Mononuclear cell (primary cell): ENCODE measurements around the gene CD180. TPM values are rescaled to one million over a fixed set of nuclear protein-coding genes. Genes with fewer than 3 reads are reported as not detected.

Source experiments
- H3K27me3 ChIP-seq: 2 replicates; pipeline ENCODE4 v1.6.0; 2011; ENCODE audit warnings: low read length, control low read depth; ENCODE audit not compliant: insufficient read depth
- H3K4me1 ChIP-seq: 2 replicates; pipeline ENCODE4 v1.5.1; 2011; ENCODE audit warnings: mild to moderate bottlenecking, low read length, control low read depth; ENCODE audit not compliant: insufficient read depth
- H3K4me3 ChIP-seq: 2 replicates; pipeline ENCODE4 v1.5.1; 2011; ENCODE audit warnings: mild to moderate bottlenecking, low read length, moderate library complexity
- H3K9me3 ChIP-seq: 2 replicates; pipeline ENCODE4 v1.5.1; 2011; ENCODE audit warnings: low read depth, mild to moderate bottlenecking, control low read depth, low read length
- total RNA-seq: library from RNA; depleted of rRNA; stranded (reverse); fragments of >200 nt; gene quantifications from one replicate; pipeline ENCODE4 v1.2.3, GENCODE V29; 2012

The CD180 gene
- total RNA-seq, 1 donor, result 2.3 TPM

DNA sequence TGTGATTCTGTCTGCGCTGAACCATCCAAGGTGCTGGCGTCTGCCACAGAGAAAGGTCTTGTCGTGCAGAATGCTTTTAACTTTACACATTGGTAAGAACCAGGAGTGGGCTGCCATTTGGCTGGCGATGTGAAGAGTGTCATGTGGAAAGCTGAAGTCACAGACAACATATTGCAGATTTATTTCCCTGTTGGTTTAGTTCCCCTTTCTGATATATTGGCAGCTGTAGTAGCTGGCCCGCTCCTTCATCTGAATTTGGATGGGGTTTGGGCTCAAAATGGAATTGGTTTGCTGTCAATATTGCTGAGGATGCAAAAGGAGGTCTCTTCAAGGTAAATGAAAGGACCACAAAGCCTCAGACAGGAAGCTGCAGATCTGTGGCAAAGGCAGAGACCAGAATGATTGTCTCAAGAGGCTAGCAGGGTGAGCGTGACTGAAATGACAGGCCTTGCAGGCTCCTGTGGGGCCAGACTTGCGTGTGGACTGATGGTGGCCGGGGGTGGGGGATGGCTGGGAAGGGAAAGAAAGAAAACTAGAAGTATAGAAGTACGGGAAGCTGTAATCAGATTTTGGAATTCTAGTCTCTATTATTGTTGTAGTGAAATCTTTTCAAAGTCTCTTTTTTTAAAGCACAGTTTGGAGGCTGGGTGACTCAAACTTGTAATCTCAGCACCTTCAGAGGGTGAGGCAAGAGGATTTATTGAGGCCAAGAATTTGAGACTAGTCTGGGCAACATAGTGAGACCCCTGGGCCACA is 25.1 kb upstream of the CD180 start:
- no peak overlapping the region for H3K4me3 ChIP-seq
- H3K9me3 ChIP-seq, result no peaks in the 10 kb centered on the region
- H3K4me1 ChIP-seq, result peaks cover 45% of the 10 kb centered on the region
- H3K27me3 ChIP-seq, result no peaks in the 10 kb centered on the region

DNA sequence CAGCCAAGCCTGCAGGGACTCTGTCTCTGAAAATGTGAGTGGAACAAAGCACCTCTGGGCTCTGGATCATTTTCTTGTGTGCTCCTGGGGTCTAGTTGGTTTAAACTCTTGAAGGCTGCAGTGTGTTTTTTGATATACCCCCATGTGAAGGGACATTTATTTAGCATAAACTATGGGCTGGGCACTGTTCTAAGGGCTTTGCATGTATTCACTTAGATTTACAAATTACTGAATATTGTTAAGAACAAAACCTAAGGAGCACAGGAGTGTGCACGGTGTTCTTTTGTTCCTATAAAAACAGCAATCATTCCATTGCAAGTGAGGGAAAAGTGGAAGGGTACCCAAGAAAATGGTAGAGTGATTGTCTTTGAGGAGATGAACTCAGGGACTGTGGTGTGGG is 20.0 kb upstream of the CD180 start:
- Histone ChIP-seq H3K9me3 (no peaks in the 10 kb centered on the region), H3K4me3 (no peak overlapping the region), H3K4me1 (peaks cover 48% of the 10 kb centered on the region), H3K27me3 (no peaks in the 10 kb centered on the region)

DNA sequence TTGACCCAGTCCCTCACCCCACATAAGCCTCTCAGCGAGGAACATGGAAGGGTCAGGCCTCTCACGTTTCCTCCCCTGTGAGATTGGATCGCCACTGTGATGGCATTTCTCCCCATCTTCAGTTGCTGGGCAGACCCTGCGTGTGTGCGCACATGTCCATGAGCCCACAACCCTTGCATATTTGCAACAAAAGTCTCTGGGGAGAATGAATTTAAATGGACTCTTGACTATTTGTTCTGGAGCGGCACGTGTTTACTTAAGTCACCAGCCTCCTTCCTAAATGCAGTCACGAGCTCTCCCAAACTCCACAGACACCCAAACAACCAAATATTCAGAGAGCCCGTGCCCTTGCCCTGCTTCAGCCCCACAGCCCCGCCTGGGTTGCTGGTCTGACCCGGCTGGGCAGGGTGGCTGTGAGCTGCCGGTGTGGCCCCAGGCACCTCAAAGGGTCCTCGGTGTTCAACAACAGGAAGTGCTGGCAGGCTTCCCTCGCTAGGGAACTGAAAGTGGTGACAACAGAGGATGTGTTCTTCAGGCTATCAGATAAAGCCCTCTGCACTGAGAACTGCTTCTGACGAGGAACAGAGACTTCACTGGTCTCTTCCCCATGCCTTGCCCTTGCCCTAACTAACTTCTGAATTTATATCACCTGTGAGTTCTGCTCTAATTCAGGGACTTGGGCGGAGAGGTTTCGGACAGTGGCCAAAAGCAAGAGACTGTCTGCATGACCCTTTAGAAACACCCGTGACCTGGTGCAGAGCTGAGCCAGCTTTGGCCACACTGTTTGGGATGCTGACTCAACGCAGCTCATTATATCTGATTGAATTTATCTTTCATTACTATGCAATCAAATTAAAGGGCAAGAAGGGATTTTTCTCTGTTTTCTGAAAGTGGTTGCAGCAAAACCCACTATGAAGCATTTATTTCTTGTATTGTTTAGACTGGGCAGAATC is 19.2 kb upstream of the CD180 start:
- no peaks in the 10 kb centered on the region for H3K27me3 ChIP-seq
- no peaks in the 10 kb centered on the region for H3K9me3 ChIP-seq
- H3K4me1 ChIP-seq, result peaks cover 41% of the 10 kb centered on the region
- no peak overlapping the region for H3K4me3 ChIP-seq

DNA sequence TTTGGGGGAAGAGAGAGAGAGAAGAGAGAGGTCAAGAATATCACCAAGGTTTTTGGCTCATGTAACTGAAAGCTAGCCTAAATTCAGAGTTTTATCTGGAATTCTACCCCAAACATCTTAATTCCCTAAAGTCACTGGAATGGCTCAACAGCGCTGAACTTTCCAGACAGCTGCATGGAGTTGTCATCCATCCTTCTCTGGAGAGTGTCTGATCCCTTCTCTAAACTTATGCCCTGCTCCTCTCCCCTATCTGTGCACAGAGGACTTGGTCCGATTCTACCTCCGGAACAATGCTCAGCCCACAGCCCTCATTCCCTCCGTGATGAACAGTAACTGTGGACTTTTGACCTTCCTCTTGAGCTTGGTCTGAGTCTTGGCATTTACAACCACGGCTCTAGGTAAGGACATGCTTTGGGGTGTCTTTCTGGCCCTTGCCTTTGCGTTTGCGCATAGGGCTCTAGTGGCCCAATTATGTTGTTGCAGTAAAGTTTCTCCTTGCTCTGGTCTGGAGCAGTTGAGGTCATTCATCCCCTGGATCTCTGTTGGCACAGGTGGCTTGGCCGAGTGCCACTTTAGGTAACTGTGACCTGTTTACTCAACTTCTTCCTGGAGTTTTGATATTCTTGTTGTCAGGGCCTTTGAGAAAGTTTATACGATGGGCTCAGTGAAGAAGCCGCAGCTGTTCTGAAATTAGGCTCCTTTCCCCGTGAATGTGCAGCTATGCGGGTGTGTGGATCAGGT is 18.3 kb upstream of the CD180 start:
- Histone ChIP-seq H3K9me3 (no peaks in the 10 kb centered on the region), H3K4me1 (peaks cover 40% of the 10 kb centered on the region), H3K4me3 (no peak overlapping the region), H3K27me3 (no peaks in the 10 kb centered on the region)

DNA sequence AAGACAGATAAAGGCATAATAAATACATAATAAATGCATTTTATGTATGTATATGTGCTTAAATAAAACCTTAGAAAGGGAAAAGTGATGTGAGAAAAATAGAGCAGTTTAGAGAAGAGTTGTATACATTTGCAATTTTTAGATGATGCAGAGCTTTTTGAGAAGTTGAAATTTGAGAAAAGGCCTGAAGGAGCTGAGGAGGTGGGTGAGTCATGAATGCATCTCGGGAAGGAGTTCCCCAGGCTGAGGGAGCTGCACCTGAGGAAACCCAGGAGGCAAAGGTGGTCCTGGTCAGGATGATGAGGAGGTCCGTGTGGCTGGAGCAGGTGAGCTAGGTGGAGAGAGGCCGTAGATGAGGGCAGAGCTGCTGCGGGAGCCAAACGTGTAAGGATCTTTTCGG is 17.4 kb upstream of the CD180 start:
- H3K27me3 ChIP-seq, result no peaks in the 10 kb centered on the region
- H3K4me1 ChIP-seq, result peaks cover 46% of the 10 kb centered on the region
- no peaks in the 10 kb centered on the region for H3K9me3 ChIP-seq
- H3K4me3 ChIP-seq, result no peak overlapping the region

DNA sequence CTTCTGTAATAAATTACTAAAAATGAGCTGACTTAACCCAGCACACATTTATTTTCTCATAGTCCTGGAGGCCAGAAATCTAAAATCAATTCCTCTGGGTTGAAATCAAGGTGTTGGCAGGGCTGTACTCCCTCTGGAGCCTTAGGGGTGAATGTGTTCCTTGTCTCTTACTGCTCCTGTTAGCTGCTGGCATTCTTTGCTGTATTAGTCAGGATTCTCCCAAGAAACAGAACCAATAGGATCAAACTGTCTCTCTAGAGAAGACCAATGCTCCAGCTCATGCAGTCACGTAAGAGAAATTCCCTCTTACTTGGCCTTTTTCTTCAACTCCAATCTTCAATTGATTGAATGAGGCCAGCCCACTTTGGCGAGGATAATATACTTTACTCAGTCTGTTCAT is 15.3 kb upstream of the CD180 start:
- Histone ChIP-seq H3K27me3 (no peaks in the 10 kb centered on the region), H3K9me3 (no peaks in the 10 kb centered on the region), H3K4me3 (no peak overlapping the region), H3K4me1 (peaks cover 52% of the 10 kb centered on the region)

DNA sequence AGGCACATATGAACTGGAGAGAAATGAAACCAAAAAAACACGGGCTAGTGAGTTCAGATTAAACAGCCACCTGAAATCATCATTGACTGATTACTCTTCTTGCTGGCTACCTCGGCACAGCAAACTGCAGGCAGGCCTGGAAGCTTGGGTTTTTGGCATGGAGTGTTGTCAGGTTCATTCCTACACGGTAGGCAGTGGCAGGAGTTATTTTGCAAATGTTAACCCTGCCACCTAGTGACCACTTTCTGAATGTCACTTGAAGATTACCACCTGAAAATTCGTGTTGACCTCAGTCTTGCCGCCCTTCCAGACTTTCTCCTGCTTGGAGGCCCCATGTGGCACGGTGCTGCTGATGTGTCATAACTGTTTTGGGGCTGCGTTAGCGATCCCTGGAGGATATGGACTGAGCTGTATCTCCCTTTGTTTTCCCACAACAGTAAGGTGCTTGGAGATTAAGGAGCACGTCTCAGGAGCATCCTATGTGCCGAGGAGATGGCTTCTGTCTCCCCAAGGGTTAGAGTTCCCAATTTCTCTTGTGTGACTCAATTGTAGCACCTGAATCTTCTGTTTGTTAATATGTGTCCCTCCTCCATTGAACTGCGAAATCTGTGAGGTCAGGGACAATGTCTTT is 12.7 kb upstream of the CD180 start:
- H3K4me3 ChIP-seq, result no peak overlapping the region
- peaks cover 50% of the 10 kb centered on the region for H3K4me1 ChIP-seq
- H3K27me3 ChIP-seq, result no peaks in the 10 kb centered on the region
- no peaks in the 10 kb centered on the region for H3K9me3 ChIP-seq

DNA sequence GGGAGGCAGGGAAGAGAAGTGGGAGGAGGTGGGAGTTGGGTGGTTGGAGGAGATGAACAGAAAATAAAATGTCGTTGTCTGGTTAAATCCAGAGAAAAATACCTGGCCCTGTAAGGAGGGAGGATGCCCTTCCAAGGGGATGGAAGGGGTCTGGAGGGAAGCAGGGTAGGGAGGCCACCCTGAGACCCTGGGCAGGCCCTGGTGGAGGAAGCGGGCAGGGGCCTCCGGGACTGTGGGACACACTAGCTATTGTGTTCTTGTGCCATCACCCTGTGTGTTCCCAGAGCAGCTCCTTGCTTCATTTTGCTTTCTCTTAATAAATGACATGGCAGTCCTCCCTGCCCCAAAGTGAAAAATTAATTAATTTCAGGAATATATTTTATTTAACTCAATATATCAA is 11.8 kb upstream of the CD180 start:
- Histone ChIP-seq H3K4me3 (no peak overlapping the region), H3K27me3 (no peaks in the 10 kb centered on the region), H3K9me3 (no peaks in the 10 kb centered on the region), H3K4me1 (peaks cover 57% of the 10 kb centered on the region)

DNA sequence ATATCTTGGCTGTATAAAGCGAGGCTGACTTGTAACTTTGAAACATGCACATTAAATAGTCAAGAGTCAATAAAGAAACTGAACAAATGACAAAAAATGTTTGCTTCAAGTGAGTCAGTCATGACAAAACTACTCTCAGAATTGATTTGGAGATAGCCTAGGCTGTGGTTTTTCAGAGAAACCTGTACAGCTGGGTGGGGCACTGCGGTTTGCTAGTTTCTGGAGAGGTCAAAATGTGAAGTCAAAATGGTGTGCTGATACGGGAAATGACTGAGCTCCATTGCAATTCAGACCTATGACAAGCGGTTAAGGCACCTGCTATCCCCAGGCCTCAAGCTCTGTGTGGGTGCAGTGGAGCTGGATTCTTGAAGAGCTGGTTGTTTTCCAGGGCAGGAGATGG is 10.3 kb upstream of the CD180 start:
- H3K9me3 ChIP-seq, result no peaks in the 10 kb centered on the region
- no peaks in the 10 kb centered on the region for H3K27me3 ChIP-seq
- H3K4me3 ChIP-seq, result no peak overlapping the region
- peaks cover 71% of the 10 kb centered on the region for H3K4me1 ChIP-seq

DNA sequence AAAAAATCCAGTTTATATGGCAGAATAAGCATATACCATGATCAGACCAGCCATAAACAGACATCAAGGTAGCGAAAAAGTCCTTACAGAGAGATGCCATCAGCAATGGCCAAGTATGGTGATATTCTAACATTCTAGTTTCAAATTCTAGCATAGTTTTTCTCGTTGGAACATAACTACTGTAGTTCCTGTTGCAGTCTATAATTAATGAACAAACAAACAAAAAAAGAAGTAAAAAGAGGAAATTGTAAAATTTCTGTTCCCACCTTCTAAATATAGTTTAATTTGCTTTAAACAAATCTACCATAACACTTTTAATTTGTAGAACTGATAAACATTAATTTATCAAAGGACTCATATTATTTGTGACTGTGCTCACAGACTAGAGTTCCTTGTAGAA is 9.9 kb upstream of the CD180 start:
- Histone ChIP-seq H3K4me3 (no peak overlapping the region), H3K9me3 (no peaks in the 10 kb centered on the region), H3K27me3 (no peaks in the 10 kb centered on the region), H3K4me1 (peaks cover 75% of the 10 kb centered on the region)

DNA sequence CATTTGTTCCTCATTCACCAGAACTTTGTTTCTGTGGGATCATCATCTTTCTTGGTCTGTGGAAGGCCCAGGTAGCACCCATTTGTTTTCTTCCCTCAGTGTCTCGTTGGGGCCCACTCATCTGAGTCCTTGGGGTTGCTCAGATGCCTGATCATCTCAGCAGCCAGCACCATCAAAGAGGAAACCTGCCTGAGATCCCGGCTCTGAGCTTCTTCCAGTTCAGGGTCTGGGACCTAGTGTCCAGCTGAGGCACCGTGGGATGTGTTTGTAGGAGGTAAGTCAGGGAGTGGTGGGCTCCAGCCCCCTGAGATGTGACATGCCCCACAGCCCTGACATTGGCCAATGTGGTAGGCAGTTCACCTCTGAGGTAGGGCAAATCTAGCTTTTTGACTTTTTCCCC is 9.4 kb upstream of the CD180 start:
- peaks cover 79% of the 10 kb centered on the region for H3K4me1 ChIP-seq
- H3K27me3 ChIP-seq, result no peaks in the 10 kb centered on the region
- H3K4me3 ChIP-seq, result no peak overlapping the region
- H3K9me3 ChIP-seq, result no peaks in the 10 kb centered on the region

DNA sequence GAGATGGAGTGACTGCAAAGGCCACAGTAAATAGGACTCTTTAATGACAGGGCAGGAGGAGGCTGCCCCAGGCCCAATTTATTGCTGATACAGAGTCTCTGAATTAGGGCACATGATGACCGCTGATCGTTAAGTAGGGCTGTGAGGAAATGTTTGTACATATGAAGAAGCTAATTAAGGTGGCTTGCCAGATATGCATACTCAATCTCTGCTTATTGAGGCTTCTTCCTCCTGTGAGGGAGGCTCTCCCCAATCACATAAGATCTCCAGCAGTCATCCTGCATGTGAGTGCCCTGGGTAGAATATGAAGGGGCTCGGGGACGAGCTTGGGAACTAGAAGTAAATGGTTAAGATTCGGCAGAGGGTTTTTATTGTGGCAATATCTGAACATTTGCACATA is 8.2 kb upstream of the CD180 start:
- no peaks in the 10 kb centered on the region for H3K27me3 ChIP-seq
- H3K4me1 ChIP-seq, result peaks cover 89% of the 10 kb centered on the region
- H3K4me3 ChIP-seq, result no peak overlapping the region
- no peaks in the 10 kb centered on the region for H3K9me3 ChIP-seq

DNA sequence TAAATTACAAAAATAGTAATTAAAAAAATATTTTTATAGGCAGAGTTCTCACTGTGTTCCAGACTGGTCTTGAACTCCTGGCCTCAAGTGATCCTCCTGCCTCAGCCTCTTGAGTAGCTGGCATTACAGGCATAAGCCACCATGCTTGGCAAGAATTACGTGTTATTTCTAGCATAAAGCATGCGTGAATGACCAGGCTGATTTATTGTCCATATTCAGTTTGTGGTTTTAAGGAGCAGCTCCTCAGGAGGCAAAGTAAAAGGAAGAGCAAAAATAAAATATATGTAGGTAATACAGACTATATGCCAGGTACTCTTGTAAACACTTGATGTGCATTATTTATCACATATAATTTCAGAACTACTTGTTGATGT is 7.1 kb upstream of the CD180 start:
- H3K9me3 ChIP-seq, result no peaks in the 10 kb centered on the region
- no peak overlapping the region for H3K4me3 ChIP-seq
- H3K4me1 ChIP-seq, result peaks cover 93% of the 10 kb centered on the region
- H3K27me3 ChIP-seq, result no peaks in the 10 kb centered on the region

DNA sequence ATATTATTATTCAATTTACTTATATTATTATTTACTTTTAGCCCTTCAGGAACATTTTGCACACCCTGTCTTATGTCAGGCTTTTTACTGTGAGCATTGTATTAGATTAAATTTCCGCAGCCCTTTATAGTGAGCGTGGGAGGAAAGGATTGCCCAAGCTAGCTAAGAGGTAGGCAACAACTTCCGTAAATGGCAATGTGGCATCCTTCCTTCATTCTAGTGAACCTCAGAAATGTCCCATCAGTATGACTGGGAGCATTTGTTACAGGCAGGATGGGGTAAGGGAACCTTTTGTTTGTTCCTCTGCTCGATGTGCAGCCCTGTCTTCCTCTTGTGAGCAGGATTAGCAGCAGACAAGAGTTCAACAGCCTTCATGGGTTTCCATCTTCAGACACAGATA is 6.2 kb upstream of the CD180 start:
- Histone ChIP-seq H3K4me1 (peaks cover 93% of the 10 kb centered on the region), H3K27me3 (no peaks in the 10 kb centered on the region), H3K4me3 (no peak overlapping the region), H3K9me3 (no peaks in the 10 kb centered on the region)
